ENCODE data around the gene ATP5F1A. TPM values are rescaled to one million over a fixed set of nuclear protein-coding genes. Genes with fewer than 3 reads are reported as not detected.

ATP5F1A gene
- total RNA-seq, result 659 and 700 TPM in 2 replicates

DNA sequence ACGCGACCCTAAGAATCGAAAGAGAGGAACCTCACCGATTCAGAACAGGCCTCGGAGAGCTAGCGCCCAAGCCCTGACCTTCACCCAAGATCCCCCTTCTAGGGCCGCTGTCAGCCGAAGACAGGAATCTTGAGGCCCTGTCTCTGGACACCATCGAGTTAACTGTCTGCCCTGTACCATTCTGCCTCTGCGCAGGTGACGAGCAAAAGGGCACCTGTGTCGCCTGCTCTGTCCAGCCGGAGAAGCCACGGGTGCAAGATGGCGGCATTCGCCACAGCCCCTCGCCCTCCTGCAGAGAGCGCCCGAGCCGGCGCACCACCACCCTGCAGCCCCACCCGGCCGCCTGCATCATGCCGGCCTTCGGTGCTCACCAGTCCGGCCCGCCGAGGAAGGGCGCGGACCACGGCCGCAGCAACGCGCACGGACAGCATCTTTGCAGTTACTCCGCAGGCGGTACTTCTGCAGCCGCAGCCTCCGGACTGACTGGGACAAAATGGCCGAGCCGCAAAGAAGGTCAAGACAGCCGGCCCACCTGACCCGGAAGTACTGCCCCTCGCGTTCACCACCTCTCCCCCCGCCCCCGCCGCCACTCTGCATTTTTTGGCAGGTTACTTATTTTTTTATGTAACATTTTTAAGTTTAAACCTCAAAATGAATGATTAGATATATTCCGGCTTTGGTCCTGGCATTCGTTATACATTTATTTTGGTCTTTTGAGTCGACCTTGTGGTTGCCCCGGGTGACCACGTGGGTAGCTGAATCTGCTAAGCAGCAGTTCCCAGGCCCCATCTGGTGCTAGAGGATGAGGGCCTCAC lies at the start of gene ATP5F1A:
ATP5F1A (minus strand) TSS at position 496 of the 815 bp plus-strand sequence; CDS start at position 431, 65 bp downstream.

DNA sequence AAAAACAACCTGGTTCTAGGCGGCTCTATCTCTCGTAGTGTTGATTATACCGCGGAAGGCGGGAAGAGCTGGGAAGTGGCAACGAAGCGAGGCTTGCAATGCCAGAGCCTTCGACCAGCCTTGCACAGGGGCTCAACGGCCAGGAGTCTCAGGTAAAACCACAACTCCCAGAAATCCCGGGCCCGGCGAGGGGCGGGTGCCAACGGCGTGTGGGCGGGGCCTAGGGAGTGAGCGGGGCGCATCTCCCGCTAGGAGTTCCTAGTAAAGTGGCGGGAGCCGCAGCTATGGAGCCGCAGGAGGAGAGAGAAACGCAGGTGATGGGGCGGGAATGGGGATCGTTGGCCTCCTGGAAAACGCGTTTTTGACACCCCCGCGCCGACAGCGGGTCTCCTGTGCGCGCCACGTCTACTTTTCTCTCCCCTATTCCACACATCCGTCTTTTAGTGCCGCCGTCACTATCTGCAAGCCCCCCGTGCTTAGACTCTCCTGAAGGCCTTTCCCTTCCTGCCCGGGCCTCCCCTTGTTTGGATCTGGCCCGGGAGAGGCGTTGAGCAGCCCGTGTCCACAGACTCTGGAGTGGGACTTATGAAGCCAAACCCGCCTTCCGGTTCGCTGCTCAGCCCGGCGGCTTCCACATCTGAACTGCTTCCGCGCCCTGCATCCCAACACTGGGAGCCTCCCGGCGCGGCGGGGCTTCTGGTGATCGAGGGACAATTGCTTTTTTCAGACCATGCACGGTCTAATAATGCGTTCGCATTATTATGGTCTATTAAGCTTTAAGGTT lies 6.2 kb upstream of the ATP5F1A start, which contains the start of gene HAUS1:
HAUS1 (plus strand) TSS at position 258 of the 784 bp plus-strand sequence; CDS start at position 285, 27 bp downstream.

DNA sequence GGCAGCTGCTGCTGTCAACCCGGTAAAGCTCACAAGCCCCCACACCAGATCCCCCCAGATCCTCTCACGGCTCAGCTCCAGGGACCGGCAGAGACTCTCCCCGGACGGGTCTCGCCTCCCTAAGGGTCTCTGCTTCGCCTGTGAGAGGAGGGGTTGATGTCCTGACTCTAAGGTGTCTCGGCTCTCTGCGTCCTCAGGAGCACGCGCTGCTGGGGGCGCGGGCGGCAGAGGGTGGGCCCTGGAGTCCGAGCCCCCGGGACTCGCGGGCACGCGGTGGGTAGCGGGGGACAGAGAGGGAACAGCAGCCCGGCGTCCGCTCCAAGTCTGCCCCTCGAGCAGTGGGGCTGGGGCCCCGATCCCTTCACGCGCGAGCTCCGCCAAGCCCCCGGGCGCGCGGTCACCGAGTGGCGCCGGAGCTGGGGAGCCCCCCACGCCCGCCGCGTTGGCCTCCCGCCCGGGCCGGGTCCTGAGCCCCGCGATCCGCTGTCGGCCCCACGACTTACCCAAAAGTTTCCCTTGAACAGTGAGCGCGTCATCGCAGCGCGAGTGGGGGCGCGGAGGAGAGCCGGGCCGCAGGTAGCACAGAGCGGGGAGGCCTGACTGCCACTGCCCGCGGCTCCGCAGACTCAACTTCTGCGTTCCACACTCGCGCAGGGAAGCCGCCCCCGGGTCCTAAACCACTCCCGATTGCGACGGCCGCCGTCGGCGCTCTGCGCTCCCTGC lies 26.3 kb downstream of the ATP5F1A start, which contains the start of gene PSTPIP2:
PSTPIP2 (minus strand) TSS at position 608 of the 723 bp plus-strand sequence; CDS start at position 536, 72 bp downstream.

Small RNA genes within 50 kb of the gene (small RNA-seq; reads per million reads assigned to genes)
- gene RNU6-1278P, result not detected
- not detected for gene RNY4P37

Other genes starting within 250 kb of the ATP5F1A start
- 58.8 and 70.3 TPM in 2 replicates for gene EPG5, start 131.0 kb downstream of the ATP5F1A start, total RNA-seq
- gene PSTPIP2, start 26.0 kb downstream of the ATP5F1A start, total RNA-seq, result 3.9 and 7.8 TPM in 2 replicates
- 18.8 and 20.0 TPM in 2 replicates for gene HAUS1, start 6.1 kb upstream of the ATP5F1A start, total RNA-seq